ENCODE results near the gene CLEC4A.
"Not testable (repeated sequence)": the region's sequence is repeated elsewhere in the genome, so short reads cannot be mapped to it uniquely, and the experiment has no call there.

CLEC4A gene

DNA sequence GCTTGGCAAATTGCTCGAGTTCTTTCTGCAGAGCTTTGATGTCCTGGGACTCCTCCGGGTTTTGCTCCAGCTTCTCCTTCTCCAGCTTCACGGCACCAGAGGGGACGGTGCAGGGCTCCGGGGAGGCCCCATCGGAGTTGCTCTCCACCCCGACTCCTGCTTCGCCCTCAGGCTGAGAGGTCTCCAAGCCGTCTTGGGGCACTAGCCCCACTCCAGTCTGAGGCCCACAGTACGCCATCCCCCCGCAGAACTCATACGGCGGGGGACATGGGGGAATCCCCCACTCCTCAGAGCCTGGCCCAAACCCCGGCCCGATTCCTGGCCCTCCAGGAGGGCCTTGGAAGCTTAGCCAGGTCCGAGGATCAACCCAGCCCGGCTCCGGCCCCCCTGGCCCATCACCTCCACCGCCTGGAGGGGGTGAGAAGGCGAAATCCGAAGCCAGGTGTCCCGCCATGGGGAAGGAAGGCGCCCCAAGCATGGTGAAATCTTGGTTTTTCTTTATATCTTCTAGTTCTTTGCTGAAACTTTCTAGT is 11.0 kb downstream of the CLEC4A start:
- not testable (repeated sequence) for DNase-seq

DNA sequence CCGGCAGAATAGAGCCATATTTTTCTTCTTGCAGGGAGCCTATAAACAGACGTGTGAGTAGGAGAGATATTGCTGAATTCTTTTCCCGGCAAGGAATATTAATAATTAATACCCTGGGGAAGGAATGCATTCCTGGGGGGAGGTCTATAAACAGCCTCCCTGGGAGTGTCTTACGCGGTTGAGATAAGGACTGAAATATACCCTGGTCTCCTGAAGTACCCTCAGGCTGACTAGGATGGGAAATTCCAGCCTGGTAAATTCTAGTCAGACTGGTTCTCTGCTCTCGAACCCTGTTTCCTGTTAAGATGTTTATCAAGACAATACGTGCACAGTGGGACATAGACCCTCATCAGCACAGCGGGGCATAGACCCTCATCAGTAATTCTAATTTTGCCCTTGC is 18.2 kb downstream of the CLEC4A start:
- not testable (repeated sequence) for DNase-seq

DNA sequence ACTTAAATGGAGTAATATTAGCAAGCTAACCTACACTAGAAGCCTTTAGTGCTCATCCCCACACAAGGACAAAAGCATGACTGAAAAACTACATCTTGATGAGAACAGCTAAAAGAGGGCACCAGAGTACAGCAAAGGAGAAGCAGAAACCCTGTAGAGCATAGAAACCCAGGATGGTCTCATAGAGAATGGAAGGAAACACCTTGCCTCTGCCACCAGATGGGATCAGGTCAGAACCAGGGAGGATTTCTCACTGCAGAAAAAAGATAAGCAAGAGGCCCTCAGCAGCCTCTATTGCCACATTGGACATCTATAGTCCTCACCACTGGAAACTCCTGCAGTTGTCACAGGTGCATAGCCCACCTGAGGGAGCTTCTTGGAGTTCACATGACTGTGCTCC is 19.8 kb downstream of the CLEC4A start:
- DNase-seq: no peak

DNA sequence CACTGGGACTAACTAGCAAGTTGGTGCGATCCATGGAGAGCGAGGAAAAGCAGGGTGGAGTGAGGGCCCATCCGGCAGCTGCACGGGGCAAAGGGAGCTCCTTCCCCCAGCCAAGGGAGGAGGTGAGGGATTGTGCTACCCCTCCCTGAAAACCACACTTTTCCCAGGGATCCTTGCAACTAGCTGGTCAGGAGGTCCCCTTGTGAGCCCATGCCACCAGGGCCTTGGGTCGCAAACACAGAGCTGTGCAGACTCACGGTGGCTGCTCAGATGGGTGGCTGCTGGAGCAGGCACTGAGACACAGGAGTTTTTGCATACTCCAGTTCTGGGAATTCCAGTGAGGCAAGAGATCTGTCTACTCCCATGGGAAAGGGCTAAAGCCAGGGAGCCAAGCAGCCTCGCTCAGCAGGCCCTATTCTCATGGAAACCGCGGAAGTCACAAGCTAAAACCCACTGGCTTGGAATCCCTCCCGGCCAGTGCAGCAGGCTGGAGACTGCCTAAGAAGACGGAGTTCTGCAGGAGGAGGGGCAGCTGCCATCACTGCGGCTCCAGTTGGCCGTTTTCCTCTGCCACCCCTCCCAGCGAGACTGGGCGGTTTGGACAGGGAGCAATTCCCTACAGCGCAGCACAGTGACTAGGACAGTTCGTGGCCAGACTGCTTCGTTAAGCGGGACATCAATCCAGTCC is 22.5 kb downstream of the CLEC4A start:
- DNase-seq: peak; percentile 33

DNA sequence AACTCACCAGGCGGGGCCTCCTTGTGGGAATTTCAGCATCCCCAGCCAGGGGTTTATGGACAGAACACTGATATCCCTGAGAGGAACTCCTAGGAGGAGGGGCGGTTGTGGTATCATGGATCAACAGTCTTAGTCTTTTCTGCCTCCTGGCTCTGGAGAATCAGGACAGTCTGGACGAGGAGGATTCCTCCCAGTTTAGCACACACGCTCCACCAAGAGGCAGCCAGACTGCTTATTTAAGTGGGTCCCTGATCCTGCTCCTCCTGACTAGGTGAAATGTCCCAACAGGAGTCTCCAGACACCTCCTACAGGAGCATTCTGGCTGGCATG is 23.0 kb downstream of the CLEC4A start:
- DNase-seq: no peak

DNA sequence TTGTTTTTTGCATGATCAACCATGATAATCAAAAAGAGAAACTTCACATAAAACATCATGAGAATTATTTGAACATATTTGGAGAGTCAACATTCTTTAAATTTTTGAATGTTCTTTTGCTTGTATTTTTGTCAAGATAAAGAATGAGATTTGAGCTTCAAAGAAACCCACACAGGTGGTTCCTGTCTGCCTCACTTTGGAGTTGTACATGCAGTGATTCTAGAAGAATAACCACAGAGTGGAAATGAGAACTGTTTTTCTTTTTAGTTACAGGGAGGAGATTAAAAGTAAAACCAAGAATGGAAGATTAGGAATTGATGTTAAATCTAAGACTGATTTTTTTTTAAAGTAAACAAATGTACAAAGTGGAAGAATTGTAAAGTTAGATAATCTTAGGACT is 31.1 kb downstream of the CLEC4A start:
- no peak for DNase-seq

DNA sequence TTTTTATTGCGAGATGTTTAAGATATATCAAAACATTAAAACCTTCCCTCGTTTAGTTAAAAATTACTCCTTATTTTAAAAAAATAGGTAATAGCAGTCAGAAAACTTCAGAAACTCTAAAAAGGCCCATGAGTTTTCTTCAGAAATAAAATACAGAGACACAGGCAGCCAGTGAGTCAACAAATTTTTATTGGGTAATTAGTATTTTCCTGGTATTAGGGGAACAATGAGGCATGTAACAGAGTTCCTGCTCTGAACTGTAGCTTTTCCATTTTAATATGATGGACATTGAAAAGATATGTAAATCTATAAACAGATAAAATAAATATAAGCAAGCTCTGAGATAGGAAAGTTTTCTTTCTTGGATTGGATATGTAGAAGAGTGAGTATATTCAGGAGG is 33.0 kb downstream of the CLEC4A start:
- no peak for DNase-seq

DNA sequence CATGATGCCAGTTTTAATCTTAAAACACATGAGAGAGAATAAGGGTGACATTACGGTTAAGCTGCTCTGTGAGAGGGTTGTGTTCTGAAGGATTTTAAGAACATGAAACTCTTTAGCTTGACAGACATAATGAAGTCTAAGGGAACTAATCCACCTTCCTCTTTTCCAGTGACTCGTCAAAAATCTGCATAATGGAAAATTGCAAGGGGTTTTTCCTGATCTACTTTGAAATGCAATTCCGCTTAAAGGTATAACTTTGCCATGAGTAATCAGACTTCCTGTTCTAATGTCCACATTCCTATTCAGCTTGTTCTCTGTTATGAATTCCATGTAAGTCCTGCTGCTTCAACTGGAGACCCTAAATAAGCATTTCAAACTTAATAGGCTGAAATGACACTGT is 33.4 kb downstream of the CLEC4A start, which contains the start of gene ZNF705A:
TSS of gene ZNF705A (plus strand) at position 171 of the 400 bp plus-strand sequence. CDS start 15,611 bp downstream, outside the sequence.
- DNase-seq: no peak

DNA sequence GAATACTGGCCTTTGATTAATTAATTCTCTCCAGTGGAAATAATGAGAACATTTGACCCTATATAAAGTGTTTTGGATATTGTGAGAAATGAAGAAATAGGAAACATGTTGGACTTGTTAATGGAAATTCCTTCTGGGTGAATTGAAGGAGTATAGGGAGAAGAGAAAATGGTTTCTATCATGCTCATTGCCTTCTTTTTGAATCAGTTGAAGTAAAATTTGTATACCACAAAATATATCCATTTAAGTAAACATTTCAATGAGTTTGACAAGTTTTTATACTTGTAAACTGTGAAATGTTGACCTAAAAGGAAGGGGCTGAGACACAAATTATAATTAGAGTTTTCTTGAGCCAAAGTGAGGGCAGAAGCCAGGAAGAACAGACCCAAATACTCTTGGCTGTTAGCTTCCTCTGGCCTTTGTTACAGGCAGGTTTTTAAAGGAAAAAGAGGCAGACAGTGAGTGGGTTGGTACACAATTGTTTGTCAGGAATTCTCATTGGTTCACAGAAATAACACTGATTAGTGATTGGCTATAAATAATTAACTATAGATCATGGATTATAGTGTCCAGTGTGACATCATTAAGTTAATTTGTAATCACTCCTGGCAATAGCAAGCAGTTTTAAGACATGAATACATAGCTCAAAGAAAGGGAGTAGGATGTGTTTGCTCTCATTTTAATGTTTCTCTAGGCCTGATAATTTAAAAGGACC is 34.2 kb downstream of the CLEC4A start:
- no peak for DNase-seq

DNA sequence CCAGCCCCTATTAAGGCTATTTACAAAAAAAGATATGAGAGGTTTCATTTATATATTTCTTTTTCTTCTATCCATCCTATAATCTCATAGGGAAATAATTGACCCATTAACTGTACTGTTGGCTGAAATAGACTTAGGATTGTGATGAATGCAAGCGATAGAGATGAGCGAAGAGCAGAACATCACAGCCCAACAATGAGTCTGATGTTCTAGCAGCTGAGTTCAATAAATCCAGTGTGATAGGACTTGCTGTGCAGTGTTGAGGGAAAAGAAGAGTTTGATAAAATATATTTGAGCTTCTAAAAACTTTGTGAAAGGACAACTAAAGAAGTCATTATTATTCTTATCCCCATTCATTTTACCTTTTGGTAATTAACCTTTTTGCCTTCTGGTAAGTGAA is 49.5 kb downstream of the CLEC4A start:
- not testable (repeated sequence) for DNase-seq

DNA sequence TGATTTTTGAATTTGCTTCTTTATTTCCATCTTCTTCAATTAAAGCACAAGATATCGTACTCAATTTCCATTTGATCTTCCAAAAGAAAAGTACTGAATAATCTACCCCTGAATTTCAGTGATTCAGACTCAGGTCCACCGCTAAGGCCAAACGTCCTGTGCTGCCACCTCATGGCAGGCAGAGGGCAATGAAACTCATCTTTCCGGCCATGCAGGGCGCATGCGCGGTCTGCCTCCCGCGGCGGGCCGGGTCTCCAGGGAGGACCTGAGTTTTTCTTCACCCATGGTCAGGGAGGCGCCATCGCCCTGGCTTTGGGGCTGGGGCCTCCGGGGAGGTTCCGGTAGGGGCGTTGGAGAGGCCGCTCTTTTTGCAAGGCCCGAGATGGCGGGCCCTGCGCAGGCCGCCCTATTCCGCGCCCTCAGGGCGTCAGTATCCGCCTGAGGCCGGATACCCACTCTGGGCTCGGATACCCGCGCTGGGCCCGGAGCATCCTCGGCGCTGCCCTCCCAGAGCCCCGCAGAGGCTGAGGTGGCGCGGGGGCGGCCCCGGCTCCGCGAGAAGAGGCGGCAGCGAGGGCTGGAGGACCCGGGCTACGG is 56.7 kb downstream of the CLEC4A start:
- DNase-seq: peak; percentile 61

DNA sequence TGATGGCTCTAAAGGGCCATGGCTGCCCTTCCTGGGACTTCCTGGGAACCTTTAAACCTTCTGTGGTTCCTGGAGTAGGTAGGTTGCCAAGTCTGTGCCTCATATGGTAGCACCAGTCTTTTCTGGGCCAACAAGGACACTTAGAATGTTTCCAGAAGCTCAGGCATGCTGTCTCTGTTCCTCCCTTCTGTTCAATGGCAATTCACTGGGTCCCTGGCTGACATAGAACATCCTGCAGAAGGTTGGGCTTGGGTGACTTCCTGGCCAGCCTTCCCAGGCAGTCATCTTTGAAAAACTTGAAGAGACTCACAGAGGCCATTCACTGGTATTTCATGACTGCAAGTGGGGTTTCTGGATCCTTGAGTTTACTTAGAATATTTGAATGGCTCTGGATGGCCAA is 57.9 kb downstream of the CLEC4A start:
- not testable (repeated sequence) for DNase-seq

DNA sequence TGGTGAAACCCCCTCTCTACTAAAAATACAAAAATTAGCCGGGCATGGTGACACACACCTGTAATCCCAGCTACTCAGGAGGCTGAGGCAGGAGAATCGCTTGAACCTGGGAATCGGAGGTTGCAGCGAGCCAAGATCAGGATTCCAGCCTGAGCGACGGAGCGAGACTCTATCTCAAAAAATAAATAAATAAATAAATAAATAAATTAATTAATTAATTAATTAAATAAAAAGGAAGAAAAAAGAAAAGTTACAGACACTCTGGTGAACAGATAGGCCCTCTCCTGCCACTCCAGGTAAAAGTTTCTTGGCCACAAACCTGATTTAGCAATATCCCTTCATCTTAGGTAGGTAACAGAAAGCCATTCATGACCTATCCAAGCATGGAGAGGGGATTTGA is 59.5 kb downstream of the CLEC4A start:
- not testable (repeated sequence) for DNase-seq

DNA sequence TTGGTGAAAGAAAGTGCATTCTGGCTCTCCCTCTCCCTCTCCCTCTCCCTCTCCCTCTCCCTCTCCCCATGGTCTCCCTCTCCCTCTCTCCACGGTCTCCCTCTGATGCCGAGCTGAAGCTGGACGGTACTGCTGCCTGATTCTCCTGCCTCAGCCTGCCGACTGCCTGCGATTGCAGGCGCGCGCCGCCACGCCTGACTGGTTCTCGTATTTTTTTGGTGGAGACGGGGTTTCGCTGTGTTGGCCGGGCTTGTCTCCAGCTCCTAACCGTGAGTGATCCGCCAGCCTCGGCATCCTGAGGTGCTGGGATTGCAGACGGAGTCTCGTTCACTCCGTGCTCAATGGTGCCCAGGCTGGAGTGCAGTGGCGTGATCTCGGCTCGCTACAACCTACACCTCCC is 59.9 kb downstream of the CLEC4A start:
- DNase-seq: not testable (repeated sequence)

DNA sequence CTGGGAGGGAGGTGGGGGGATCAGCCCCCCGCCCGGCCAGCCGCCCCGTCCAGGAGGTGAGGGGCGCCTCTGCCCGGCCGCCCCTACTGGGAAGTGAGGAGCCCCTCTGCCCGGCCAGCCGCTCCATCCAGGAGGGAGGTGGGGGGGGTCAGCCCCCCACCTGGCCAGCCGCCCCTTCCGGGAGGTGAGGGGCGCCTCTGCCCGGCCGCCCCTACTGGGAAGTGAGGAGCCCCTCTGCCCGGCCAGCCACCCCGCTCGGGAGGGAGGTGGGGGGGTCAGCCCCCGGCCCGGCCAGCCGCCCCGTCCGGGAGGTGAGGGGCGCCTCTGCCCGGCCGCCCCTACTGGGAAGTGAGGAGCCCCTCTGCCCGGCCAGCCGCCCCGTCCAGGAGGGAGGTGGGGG is 60.8 kb downstream of the CLEC4A start:
- not testable (repeated sequence) for DNase-seq

DNA sequence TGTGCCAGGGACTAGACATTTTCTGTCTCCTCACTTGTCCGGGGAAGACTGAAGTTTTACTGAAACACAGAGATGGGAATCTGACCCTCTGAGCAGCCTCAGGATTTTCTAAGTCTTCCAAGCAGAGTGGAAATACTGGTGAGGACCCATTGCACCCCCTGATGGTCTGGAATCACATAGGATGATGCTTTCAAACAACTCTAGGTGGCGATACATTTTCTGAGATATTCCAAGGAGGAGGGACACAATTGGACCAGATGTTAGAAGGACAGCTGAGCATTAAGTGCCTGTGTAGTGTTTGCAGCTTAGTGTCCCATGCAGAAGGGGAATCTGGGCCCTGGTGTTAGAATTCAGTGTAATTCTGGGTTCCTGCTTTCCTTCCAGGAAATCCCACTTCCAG is 64.7 kb downstream of the CLEC4A start:
- not testable (repeated sequence) for DNase-seq

All from NCI-H69 (cell line).